HAP-1 (cell line): Measurements from ENCODE around the gene YPEL4.

ENCODE experiments used
- DNase-seq, 2 experiments: peaks; one replicate each; pipeline ENCODE4 v3.0.0-alpha.2; 2016 to 2020; ENCODE audit warnings: low spot score in 2 of 2
- H3K27me3 ChIP-seq: fragments of 250-450 bp; sonication (Bioruptor Pico); 2 replicates; pipeline ENCODE4 v1.5.1; 2020; ENCODE audit warnings: low read depth, mild to moderate bottlenecking, moderate library complexity
- H3K36me3 ChIP-seq: fragments of 250-450 bp; sonication (Bioruptor Pico); replicated peaks from 2 replicates; pipeline ENCODE4 v1.5.1; 2020; ENCODE audit warnings: mild to moderate bottlenecking
- H3K4me1 ChIP-seq: fragments of 250-450 bp; sonication (Bioruptor Pico); 2 replicates; pipeline ENCODE4 v1.5.1; 2020; ENCODE audit warnings: mild to moderate bottlenecking
- H3K4me3 ChIP-seq: fragments of 250-450 bp; sonication (Bioruptor Pico); 2 replicates; pipeline ENCODE4 v1.5.1; 2020; ENCODE audit warnings: mild to moderate bottlenecking, moderate library complexity
- H3K9me3 ChIP-seq: fragments of 250-450 bp; sonication (Bioruptor Pico); 2 replicates; pipeline ENCODE4 v1.5.1; 2020; ENCODE audit warnings: mild to moderate bottlenecking, moderate library complexity
- in situ Hi-C: fragments of 300-500 bp; cut with MboI; formaldehyde crosslinking; loops from 3 replicates; pipeline ENCODE4 v1.14.3; 2020; ENCODE audit warnings: low sequenced_read_pairs, inconsistent platforms, mixed read lengths

YPEL4 gene

DNA sequence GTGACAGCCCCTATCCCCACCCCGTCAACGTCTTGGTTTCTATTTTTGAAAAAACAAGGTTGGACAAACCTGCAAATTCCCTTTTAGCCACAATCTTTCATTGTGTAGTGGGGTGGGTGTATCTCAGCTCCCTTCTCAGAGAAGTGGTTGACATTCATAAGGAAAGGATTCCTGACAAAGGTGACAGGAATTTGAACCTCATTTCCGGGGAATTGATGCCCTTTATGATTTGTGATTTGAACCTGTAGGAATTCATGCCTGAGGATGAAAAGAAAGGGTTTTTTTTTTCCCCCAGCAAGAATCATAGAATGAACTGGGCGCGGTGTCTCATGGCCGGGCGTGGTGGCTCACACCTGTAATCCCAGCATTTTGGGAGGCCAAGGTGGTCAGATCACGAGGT, 14.5 kb downstream of the YPEL4 start:
- Histone ChIP-seq H3K4me3 (no peak overlapping the region), H3K4me1 (peaks cover 8% of the 10 kb centered on the region), H3K9me3 (no peaks in the 10 kb centered on the region), H3K36me3 (no peaks in the 10 kb centered on the region; the same call in 1 of the 2 replicates), H3K27me3 (peaks cover 10% of the 10 kb centered on the region)
- no peak for DNase-seq
- in situ Hi-C loops, result no loop called here

- Histone ChIP-seq H3K9me3 (no peaks in the 10 kb centered on the region), H3K4me1 (peaks cover 8% of the 10 kb centered on the region), H3K27me3 (peaks cover 10% of the 10 kb centered on the region), H3K4me3 (no peak overlapping the region), H3K36me3 (no peaks in the 10 kb centered on the region; the same call in 1 of the 2 replicates)
- no peak for DNase-seq
- in situ Hi-C loops, result no loop called here
Measured at GRCh38 chr11:57634311-57634710, 15.4 kb downstream of the YPEL4 start.

DNA sequence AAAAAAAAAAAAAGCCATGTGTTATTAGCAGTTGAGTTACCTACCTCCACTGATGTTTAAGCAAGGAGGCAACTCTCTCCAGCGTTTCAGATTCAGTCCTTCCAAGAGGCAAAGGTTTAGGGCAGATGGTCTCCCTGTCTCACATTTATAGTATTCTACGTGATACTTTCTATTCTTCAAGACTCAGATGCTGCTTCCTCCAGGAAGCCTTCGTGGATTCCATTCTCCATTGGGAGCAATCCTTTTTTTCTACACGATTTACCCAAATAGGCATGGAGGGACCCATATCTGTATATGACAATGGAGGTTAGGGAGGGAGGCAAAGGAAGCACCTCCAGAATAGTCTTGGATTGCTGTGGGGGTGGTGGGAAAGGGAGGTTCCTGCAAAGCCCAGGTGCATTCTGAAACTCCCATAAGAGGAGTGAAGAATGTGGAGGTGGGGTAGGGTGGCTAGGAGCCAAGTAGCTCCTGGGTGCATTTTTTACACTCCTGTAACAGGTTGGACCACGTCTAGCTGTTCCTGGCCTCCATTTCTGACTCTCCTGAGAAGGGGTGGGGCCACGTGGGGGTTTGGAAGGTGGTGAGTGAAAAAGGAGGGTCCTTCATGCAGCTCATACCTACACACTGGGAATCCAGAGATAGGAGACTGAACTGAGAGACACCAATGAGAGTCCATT, 16.2 kb downstream of the YPEL4 start:
- DNase-seq, result no peak
- H3K4me1 ChIP-seq, result peaks cover 8% of the 10 kb centered on the region
- H3K27me3 ChIP-seq, result peaks cover 10% of the 10 kb centered on the region
- H3K36me3 ChIP-seq, result no peaks in the 10 kb centered on the region; the same call in 1 of the 2 replicates
- H3K4me3 ChIP-seq, result no peak overlapping the region
- in situ Hi-C loops, result no loop called here
- no peaks in the 10 kb centered on the region for H3K9me3 ChIP-seq

- no peaks in the 10 kb centered on the region for H3K36me3 ChIP-seq
- no peak for DNase-seq
- H3K9me3 ChIP-seq, result no peaks in the 10 kb centered on the region
- in situ Hi-C loops, result no loop called here
- H3K27me3 ChIP-seq, result peaks cover 12% of the 10 kb centered on the region
- no peaks in the 10 kb centered on the region for H3K4me1 ChIP-seq
- no peak overlapping the region for H3K4me3 ChIP-seq
Measured at GRCh38 chr11:57632116-57632515, 17.6 kb downstream of the YPEL4 start.

- Histone ChIP-seq H3K27me3 (peaks cover 12% of the 10 kb centered on the region), H3K4me1 (no peaks in the 10 kb centered on the region), H3K4me3 (no peak overlapping the region), H3K9me3 (no peaks in the 10 kb centered on the region), H3K36me3 (no peaks in the 10 kb centered on the region)
- DNase-seq, result no peak
- in situ Hi-C loops, result no loop called here
Measured at GRCh38 chr11:57630171-57630570, 19.5 kb downstream of the YPEL4 start.

- no peak overlapping the region for H3K4me3 ChIP-seq
- no peaks in the 10 kb centered on the region for H3K36me3 ChIP-seq
- H3K27me3 ChIP-seq, result peaks cover 6% of the 10 kb centered on the region; the same call in 1 of the 2 replicates
- in situ Hi-C loops, result no loop called here
- H3K4me1 ChIP-seq, result no peaks in the 10 kb centered on the region
- H3K9me3 ChIP-seq, result no peaks in the 10 kb centered on the region
- no peak for DNase-seq
Measured at GRCh38 chr11:57626895-57627294, 22.8 kb downstream of the YPEL4 start.

- Histone ChIP-seq H3K9me3 (peaks cover 6% of the 10 kb centered on the region), H3K4me3 (no peak overlapping the region), H3K27me3 (0 out of 2 replicates have a peak, but pooled peaks cover 2% of the 10 kb centered on the region), H3K36me3 (no peaks in the 10 kb centered on the region), H3K4me1 (no peaks in the 10 kb centered on the region)
- no peak for DNase-seq
- in situ Hi-C loops, result no loop called here
Measured at GRCh38 chr11:57624864-57625263, 24.8 kb downstream of the YPEL4 start.

GRCh38 chr11:57622263-57622662, 27.4 kb downstream of the YPEL4 start:
- Histone ChIP-seq H3K4me1 (no peaks in the 10 kb centered on the region), H3K4me3 (no peak overlapping the region), H3K27me3 (no peaks in the 10 kb centered on the region), H3K36me3 (no peaks in the 10 kb centered on the region), H3K9me3 (peaks cover 6% of the 10 kb centered on the region)
- in situ Hi-C loops, result no loop called here
- DNase-seq, result no peak

DNA sequence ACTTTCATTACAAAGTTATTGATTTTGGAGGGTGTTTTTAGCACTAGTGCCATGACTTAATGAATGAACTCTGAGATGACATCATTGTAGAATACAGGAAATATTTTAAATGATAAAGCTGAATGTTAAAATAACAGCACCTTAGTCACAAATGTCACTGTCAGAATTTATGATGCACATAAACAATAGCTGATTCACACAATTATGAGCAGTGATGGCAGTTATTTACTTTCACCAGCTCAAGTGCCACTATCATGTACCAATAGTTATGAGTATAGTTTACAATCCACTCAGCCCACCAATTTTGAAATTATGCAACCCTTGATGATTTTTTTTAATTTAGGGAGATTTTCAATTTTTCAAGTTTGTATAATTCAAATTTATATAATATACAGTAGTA, 29.2 kb downstream of the YPEL4 start:
- Histone ChIP-seq H3K4me3 (no peak overlapping the region), H3K4me1 (no peaks in the 10 kb centered on the region), H3K36me3 (no peaks in the 10 kb centered on the region), H3K27me3 (no peaks in the 10 kb centered on the region), H3K9me3 (peaks cover 6% of the 10 kb centered on the region)
- no peak for DNase-seq
- in situ Hi-C loops, result no loop called here

GRCh38 chr11:57619331-57619730, 30.4 kb downstream of the YPEL4 start:
- Histone ChIP-seq H3K4me1 (no peaks in the 10 kb centered on the region), H3K4me3 (no peak overlapping the region), H3K9me3 (peaks cover 6% of the 10 kb centered on the region), H3K36me3 (no peaks in the 10 kb centered on the region), H3K27me3 (no peaks in the 10 kb centered on the region)
- no peak for DNase-seq
- in situ Hi-C loops, result no loop called here

- in situ Hi-C loops, result no loop called here
- DNase-seq, result no peak
- Histone ChIP-seq H3K4me1 (no peaks in the 10 kb centered on the region), H3K4me3 (no peak overlapping the region), H3K36me3 (no peaks in the 10 kb centered on the region), H3K9me3 (peaks cover 6% of the 10 kb centered on the region), H3K27me3 (peaks cover 2% of the 10 kb centered on the region; the same call in 1 of the 2 replicates)
Measured at GRCh38 chr11:57618438-57618837, 31.3 kb downstream of the YPEL4 start.

DNA sequence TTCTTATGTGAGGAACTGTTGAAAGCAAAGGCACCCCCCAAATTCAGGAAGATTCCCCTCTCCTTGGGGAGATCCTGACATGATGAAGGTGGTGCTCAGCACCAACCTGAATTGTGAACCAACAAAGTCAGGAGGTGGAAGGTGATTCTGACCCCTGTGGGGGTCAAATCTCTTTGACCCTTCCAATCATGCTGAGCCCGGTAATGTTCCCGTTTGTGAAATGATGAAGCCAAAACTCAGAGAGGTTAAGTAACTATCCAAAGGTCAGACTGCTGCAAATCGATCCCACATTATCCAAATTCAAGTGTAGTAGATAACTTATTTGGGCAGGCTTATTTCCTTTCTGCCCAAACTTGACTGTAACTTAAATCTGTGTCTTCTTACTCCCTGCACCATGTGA, 33.1 kb downstream of the YPEL4 start:
- H3K27me3 ChIP-seq, result peaks cover 4% of the 10 kb centered on the region
- in situ Hi-C loops, result no loop called here
- H3K9me3 ChIP-seq, result peaks cover 6% of the 10 kb centered on the region
- H3K36me3 ChIP-seq, result no peaks in the 10 kb centered on the region
- no peak for DNase-seq
- no peak overlapping the region for H3K4me3 ChIP-seq
- H3K4me1 ChIP-seq, result no peaks in the 10 kb centered on the region

GRCh38 chr11:57615308-57615707, 34.4 kb downstream of the YPEL4 start:
- in situ Hi-C loops, result no loop called here
- Histone ChIP-seq H3K9me3 (peaks cover under 1% of the 10 kb centered on the region), H3K4me3 (no peak overlapping the region), H3K4me1 (no peaks in the 10 kb centered on the region), H3K36me3 (no peaks in the 10 kb centered on the region), H3K27me3 (peaks cover 13% of the 10 kb centered on the region)
- no peak for DNase-seq

DNA sequence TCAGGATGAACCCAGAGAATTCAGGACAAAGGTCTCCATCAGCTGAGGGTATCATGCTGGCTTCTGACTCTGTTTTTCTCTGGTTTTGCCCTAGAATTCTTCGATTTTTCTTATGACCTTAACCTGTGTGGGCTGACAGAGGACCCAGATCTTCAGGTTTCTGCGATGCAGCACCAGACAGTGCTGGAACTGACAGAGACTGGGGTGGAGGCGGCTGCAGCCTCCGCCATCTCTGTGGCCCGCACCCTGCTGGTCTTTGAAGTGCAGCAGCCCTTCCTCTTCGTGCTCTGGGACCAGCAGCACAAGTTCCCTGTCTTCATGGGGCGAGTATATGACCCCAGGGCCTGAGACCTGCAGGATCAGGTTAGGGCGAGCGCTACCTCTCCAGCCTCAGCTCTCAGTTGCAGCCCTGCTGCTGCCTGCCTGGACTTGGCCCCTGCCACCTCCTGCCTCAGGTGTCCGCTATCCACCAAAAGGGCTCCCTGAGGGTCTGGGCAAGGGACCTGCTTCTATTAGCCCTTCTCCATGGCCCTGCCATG, 35.4 kb downstream of the YPEL4 start:
- DNase-seq, result no peak
- H3K36me3 ChIP-seq, result no peaks in the 10 kb centered on the region
- in situ Hi-C loops, result no loop called here
- H3K27me3 ChIP-seq, result peaks cover 22% of the 10 kb centered on the region
- no peaks in the 10 kb centered on the region for H3K9me3 ChIP-seq
- H3K4me3 ChIP-seq, result no peak overlapping the region
- H3K4me1 ChIP-seq, result no peaks in the 10 kb centered on the region

- Histone ChIP-seq H3K27me3 (peaks cover 26% of the 10 kb centered on the region), H3K9me3 (no peaks in the 10 kb centered on the region), H3K36me3 (no peaks in the 10 kb centered on the region), H3K4me1 (no peaks in the 10 kb centered on the region), H3K4me3 (no peak overlapping the region)
- in situ Hi-C loops, result no loop called here
- DNase-seq, result no peak
Measured at GRCh38 chr11:57610170-57610569, 39.5 kb downstream of the YPEL4 start.
